KOPT-K1 (cell line): ENCODE measurements around the gene C13orf46.

Experiments used
- H3K27ac ChIP-seq: fragments of 200-600 bp; sonication (generic); 2 replicates; pipeline ENCODE4 v1.5.1; 2016; ENCODE audit warnings: antibody characterized with exemption, mild to moderate bottlenecking, low read depth, low read length; ENCODE audit not compliant: poor library complexity, severe bottlenecking
- H3K36me3 ChIP-seq: fragments of 200-600 bp; sonication (generic); 2 replicates; pipeline ENCODE4 v1.5.1; 2017; ENCODE audit warnings: antibody characterized with exemption, mild to moderate bottlenecking, low read length, moderate library complexity; ENCODE audit not compliant: insufficient read depth
- H3K9me3 ChIP-seq: fragments of 200-600 bp; sonication (generic); 2 replicates; pipeline ENCODE4 v1.5.1; 2017; ENCODE audit warnings: antibody characterized with exemption, low read length, mild to moderate bottlenecking; ENCODE audit not compliant: insufficient read depth, poor library complexity, severe bottlenecking

Gene C13orf46

GRCh38 chr13:114001331-114002008 lies 27.6 kb upstream of the C13orf46 start:
- peaks cover 42% of the 10 kb centered on the region for H3K36me3 ChIP-seq
- H3K27ac ChIP-seq = no peak overlapping the region

GRCh38 chr13:114000151-114001040 lies 26.5 kb upstream of the C13orf46 start:
- H3K9me3 ChIP-seq = no peaks in the 10 kb centered on the region
- H3K36me3 ChIP-seq = peaks cover 49% of the 10 kb centered on the region
- H3K27ac ChIP-seq = no peak overlapping the region

More at GRCh38 chr13:114001331-114002008, 27.6 kb upstream of the C13orf46 start:
- no peaks in the 10 kb centered on the region for H3K9me3 ChIP-seq

GRCh38 chr13:113999618-113999910 lies 25.7 kb upstream of the C13orf46 start:
- no peaks in the 10 kb centered on the region for H3K9me3 ChIP-seq
- no peak overlapping the region for H3K27ac ChIP-seq
- H3K36me3 ChIP-seq = peaks cover 49% of the 10 kb centered on the region

GRCh38 chr13:113998781-113999617 lies 25.1 kb upstream of the C13orf46 start:
- H3K9me3 ChIP-seq = no peaks in the 10 kb centered on the region
- H3K36me3 ChIP-seq = peaks cover 48% of the 10 kb centered on the region
- no peak overlapping the region for H3K27ac ChIP-seq

- Histone ChIP-seq H3K36me3 (peaks cover 48% of the 10 kb centered on the region), H3K9me3 (no peaks in the 10 kb centered on the region), H3K27ac (no peak overlapping the region)
Measured at GRCh38 chr13:113997845-113998751, 24.2 kb upstream of the C13orf46 start.

GRCh38 chr13:113996912-113997745 lies 23.3 kb upstream of the C13orf46 start:
- Histone ChIP-seq H3K27ac (no peak overlapping the region), H3K9me3 (no peaks in the 10 kb centered on the region), H3K36me3 (peaks cover 46% of the 10 kb centered on the region)

- H3K9me3 ChIP-seq = no peaks in the 10 kb centered on the region
- H3K36me3 ChIP-seq = peaks cover 49% of the 10 kb centered on the region
- H3K27ac ChIP-seq = no peak overlapping the region
Measured at GRCh38 chr13:113996081-113996911, 22.4 kb upstream of the C13orf46 start.

GRCh38 chr13:113995051-113995601 lies 21.2 kb upstream of the C13orf46 start:
- Histone ChIP-seq H3K27ac (no peak overlapping the region), H3K36me3 (peaks cover 60% of the 10 kb centered on the region), H3K9me3 (no peaks in the 10 kb centered on the region)

- Histone ChIP-seq H3K36me3 (peaks cover 55% of the 10 kb centered on the region), H3K9me3 (no peaks in the 10 kb centered on the region), H3K27ac (no peak overlapping the region)
Measured at GRCh38 chr13:113992276-113993005, 18.6 kb upstream of the C13orf46 start.

GRCh38 chr13:113991676-113992179 lies 17.9 kb upstream of the C13orf46 start:
- Histone ChIP-seq H3K9me3 (no peaks in the 10 kb centered on the region), H3K27ac (no peak overlapping the region), H3K36me3 (peaks cover 48% of the 10 kb centered on the region; the same call in 1 of the 2 replicates)

GRCh38 chr13:113991191-113991669 lies 17.4 kb upstream of the C13orf46 start:
- H3K9me3 ChIP-seq = no peaks in the 10 kb centered on the region
- H3K27ac ChIP-seq = no peak overlapping the region
- peaks cover 43% of the 10 kb centered on the region; the same call in 1 of the 2 replicates for H3K36me3 ChIP-seq

- Histone ChIP-seq H3K36me3 (peaks cover 39% of the 10 kb centered on the region; the same call in 1 of the 2 replicates), H3K9me3 (no peaks in the 10 kb centered on the region), H3K27ac (no peak overlapping the region)
Measured at GRCh38 chr13:113990321-113990837, 16.5 kb upstream of the C13orf46 start.
